IMR-90 (cell line): ENCODE results near the gene PGK1. TPM values are rescaled to one million over a fixed set of nuclear protein-coding genes. Genes with fewer than 3 reads are reported as not detected.

Experiments
- ATAC-seq: fragments of 200-7000 bp; cut with Tn5 transposase; 2 replicates; pipeline ENCODE4 v1.9.1; 2020; ENCODE audit warnings: low read depth, mild to moderate bottlenecking, moderate library complexity
- BruUV-seq: library from RNA; stranded (reverse); fragments of 400-500 nt; replicated peaks from 2 replicates; lab custom pipeline; 2021; lab: Mats Ljungman, UMichigan
- CTCF ChIA-PET: fragments of 300-600 bp; formaldehyde crosslinking; extraction: SDS; loops from one replicate; lab custom pipeline; 2021; ENCODE audit warnings: antibody characterized with exemption; lab: Yijun Ruan, JAX
- POLR2A ChIA-PET: fragments of 300-600 bp; sonication (Branson Sonifier 250); formaldehyde crosslinking; loops from one replicate; lab custom pipeline; 2022; ENCODE audit warnings: antibody characterized with exemption; ENCODE audit not compliant: unreplicated experiment; lab: Charles Lee
- DNase-seq: peaks from one replicate; pipeline ENCODE4 v3.0.0; 2013
- H2AFZ ChIP-seq: replicated peaks from 2 replicates; pipeline ENCODE3; 2013; ENCODE audit warnings: low read length, mild to moderate bottlenecking; ENCODE audit not compliant: poor library complexity
- H2AK5ac ChIP-seq: 2 replicates; pipeline ENCODE4 v1.6.1; 2013; ENCODE audit warnings: low read depth, low read length, inconsistent platforms
- H2AK9ac ChIP-seq: replicated peaks from 2 replicates; pipeline ENCODE3; 2013; ENCODE audit warnings: mild to moderate bottlenecking, low read depth, low read length, moderate library complexity; ENCODE audit not compliant: poor library complexity
- H2BK120ac ChIP-seq: 2 replicates; pipeline ENCODE4 v1.6.1; 2013; ENCODE audit warnings: low read depth, low read length, inconsistent platforms
- H2BK15ac ChIP-seq: 3 replicates; pipeline ENCODE4 v1.6.1; 2013; ENCODE audit warnings: low read depth, low read length, inconsistent platforms
- H2BK20ac ChIP-seq: 2 replicates; pipeline ENCODE4 v1.6.1; 2013; ENCODE audit warnings: low read depth, mild to moderate bottlenecking, inconsistent platforms, low read length, moderate library complexity
- H2BK5ac ChIP-seq: 2 replicates; pipeline ENCODE4 v1.6.1; 2013; ENCODE audit warnings: mild to moderate bottlenecking, low read depth, low read length, inconsistent platforms; ENCODE audit not compliant: poor library complexity, severe bottlenecking
- H3K14ac ChIP-seq: replicated peaks from 2 replicates; pipeline ENCODE4 v1.6.1; 2013; ENCODE audit warnings: low read depth, low read length, inconsistent platforms
- H3K18ac ChIP-seq: 2 replicates; pipeline ENCODE4 v1.6.1; 2013; ENCODE audit warnings: low read depth, low read length, control low read depth
- H3K23ac ChIP-seq: 2 replicates; pipeline ENCODE4 v1.6.1; 2013; ENCODE audit warnings: low read depth, low read length, inconsistent platforms
- H3K27ac ChIP-seq: 2 replicates; pipeline ENCODE4 v1.5.1; 2013; ENCODE audit warnings: mild to moderate bottlenecking, control low read depth, low read length; ENCODE audit not compliant: insufficient read depth
- H3K27me3 ChIP-seq: 2 replicates; pipeline ENCODE4 v1.6.1; 2013; ENCODE audit warnings: low read length; ENCODE audit not compliant: control insufficient read depth, insufficient read depth
- H3K36me3 ChIP-seq: 2 replicates; pipeline ENCODE4 v1.6.1; 2013; ENCODE audit warnings: low read length, mixed read lengths; ENCODE audit not compliant: control insufficient read depth, insufficient read depth
- H3K4ac ChIP-seq: 2 replicates; pipeline ENCODE4 v1.6.1; 2013; ENCODE audit warnings: low read depth, low read length, inconsistent platforms
- H3K4me1 ChIP-seq: 2 replicates; pipeline ENCODE4 v1.6.1; 2013; ENCODE audit warnings: low read length, mixed read lengths; ENCODE audit not compliant: control insufficient read depth, insufficient read depth
- H3K4me2 ChIP-seq: 2 replicates; pipeline ENCODE4 v1.6.1; 2013; ENCODE audit warnings: low read depth, mild to moderate bottlenecking, control low read depth, low read length, moderate library complexity
- H3K4me3 ChIP-seq: 2 replicates; pipeline ENCODE4 v1.5.1; 2013; ENCODE audit warnings: low read depth, mild to moderate bottlenecking, control low read depth, low read length, moderate library complexity; ENCODE audit not compliant: insufficient read depth
- H3K56ac ChIP-seq: 2 replicates; pipeline ENCODE4 v1.6.1; 2013; ENCODE audit warnings: low read length, inconsistent platforms; ENCODE audit not compliant: insufficient read depth; ENCODE audit errors: extremely low read depth
- H3K79me1 ChIP-seq, 2 experiments: 2 replicates each; pipeline ENCODE4 v1.6.1; 2013; ENCODE audit warnings: low read length in 2 of 2, inconsistent platforms in 1 of 2, low read depth in 1 of 2
- H3K9ac ChIP-seq: 2 replicates; pipeline ENCODE4 v1.6.1; 2013; ENCODE audit warnings: low read depth, low read length, control low read depth
- H3K9me1 ChIP-seq: 2 replicates; pipeline ENCODE4 v1.6.1; 2013; ENCODE audit warnings: low read length, inconsistent platforms; ENCODE audit not compliant: insufficient read depth
- H3K9me3 ChIP-seq: 2 replicates; pipeline ENCODE4 v1.6.1; 2013; ENCODE audit warnings: low read length; ENCODE audit not compliant: control insufficient read depth, insufficient read depth
- H4K20me1 ChIP-seq: 2 replicates; pipeline ENCODE4 v1.6.1; 2013; ENCODE audit warnings: low read length, inconsistent platforms; ENCODE audit not compliant: insufficient read depth
- H4K5ac ChIP-seq: 2 replicates; pipeline ENCODE4 v1.6.1; 2013; ENCODE audit warnings: mild to moderate bottlenecking, low read depth, low read length, control low read depth
- H4K8ac ChIP-seq, 2 experiments: 2 replicates each; pipeline ENCODE4 v1.6.1; 2013; ENCODE audit warnings: low read depth in 2 of 2, low read length in 2 of 2, control low read depth in 1 of 2, inconsistent platforms in 1 of 2
- H4K91ac ChIP-seq: 2 replicates; pipeline ENCODE4 v1.6.1; 2013; ENCODE audit warnings: low read depth, low read length, inconsistent platforms; ENCODE audit not compliant: insufficient read depth
- CEBPB ChIP-seq: IDR thresholded peaks from 2 replicates; pipeline ENCODE4 v1.6.1; 2012; ENCODE audit warnings: low read depth, low read length, improper control_type of control experiment
- CHD1 ChIP-seq: IDR thresholded peaks from 2 replicates; pipeline ENCODE4 v1.6.1; 2012; ENCODE audit warnings: low read depth, low read length, improper control_type of control experiment
- FOS ChIP-seq: fragments of 150-350 bp; IDR thresholded peaks from 2 replicates; pipeline ENCODE4 v1.6.1; 2016; ENCODE audit warnings: low read depth, low read length
- MAFK ChIP-seq: IDR thresholded peaks from 2 replicates; pipeline ENCODE4 v1.6.1; 2012; ENCODE audit warnings: low read depth, low read length, improper control_type of control experiment
- MAZ ChIP-seq: IDR thresholded peaks from 2 replicates; pipeline ENCODE4 v1.6.1; 2012; ENCODE audit warnings: low read depth, mild to moderate bottlenecking, low read length, improper control_type of control experiment, moderate library complexity, borderline replicate concordance
- MXI1 ChIP-seq: IDR thresholded peaks from 2 replicates; pipeline ENCODE4 v1.6.1; 2012; ENCODE audit warnings: low read depth, mild to moderate bottlenecking, low read length, moderate library complexity, borderline replicate concordance
- RAD21 ChIP-seq: IDR thresholded peaks from 2 replicates; pipeline ENCODE4 v1.6.1; 2012; ENCODE audit warnings: low read length, improper control_type of control experiment
- RFX5 ChIP-seq: IDR thresholded peaks from 2 replicates; pipeline ENCODE4 v1.8.0; 2012; ENCODE audit warnings: low read depth, mild to moderate bottlenecking, low read length, moderate library complexity
- USF2 ChIP-seq: fragments of 150-350 bp; IDR thresholded peaks from 2 replicates; pipeline ENCODE4 v1.6.1; 2017; ENCODE audit warnings: mild to moderate bottlenecking, antibody characterized with exemption, low read length, low read depth
- dilution Hi-C: fragments of 300-500 bp; cut with HindIII; formaldehyde crosslinking; loops from one replicate; pipeline ENCODE4 v1.14.3; 2018; ENCODE audit warnings: low sequenced_read_pairs; ENCODE audit not compliant: unreplicated experiment
- in situ Hi-C: fragments of 300-500 bp; cut with MboI; formaldehyde crosslinking; loops from 3 replicates; pipeline ENCODE4 v1.14.3; 2019; ENCODE audit warnings: low sequenced_read_pairs, inconsistent platforms, mixed read lengths
- intact Hi-C: fragments of 100-400 bp; cut with micrococcal nuclease; formaldehyde crosslinking; loops from 2 replicates; pipeline ENCODE4 v1.10.0; 2022
- polyA plus RNA-seq, 3 experiments: library from polyadenylated mRNA; depleted of rRNA; stranded (reverse); fragments of >200 nt; gene quantifications; 2 replicates each; pipeline ENCODE4 v1.2.3, GENCODE V29; 2012; ENCODE audit warnings: low replicate concordance in 1 of 3
- total RNA-seq: library from RNA; depleted of rRNA; stranded (reverse); fragments of >200 nt; gene quantifications from 2 replicates; pipeline ENCODE4 v1.2.3, GENCODE V29; 2012
- TF ChIP-seq, protein P1 (sequence below): conservative IDR thresholded peaks from 2 replicates; pipeline ENCODE4 v1.5.1; 2012; ENCODE audit warnings: mild to moderate bottlenecking, low read depth, low read length, improper control_type of control experiment
- TF ChIP-seq, protein P2 (sequence below): fragments of 150-350 bp; IDR thresholded peaks from 2 replicates; pipeline ENCODE4 v1.6.1; 2016; ENCODE audit warnings: low read depth, mild to moderate bottlenecking, low read length, moderate library complexity, borderline replicate concordance

The PGK1 gene
- total and polyA plus RNA-seq, 2 of the 4 experiments (the other 2 are of a cell fraction): 498 to 744 TPM

DNA sequence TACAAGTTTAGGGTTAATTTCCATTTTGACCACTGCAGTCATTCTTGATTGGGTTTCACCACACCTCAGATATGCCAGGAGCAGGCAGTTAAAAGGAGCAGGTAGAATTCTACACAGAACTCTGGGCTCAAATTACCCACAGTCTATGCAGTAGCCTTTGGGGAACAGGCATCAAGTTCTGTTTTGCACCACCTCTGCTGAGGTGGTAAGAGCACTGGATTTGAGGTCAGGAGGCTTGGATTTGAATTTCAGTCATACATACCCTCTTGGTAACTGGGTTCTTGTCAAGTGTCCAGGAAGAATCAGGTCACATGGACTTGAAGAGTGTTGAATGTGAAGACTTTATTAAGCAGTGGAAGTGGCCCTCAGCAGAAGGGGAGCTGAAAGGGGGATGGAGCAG, 40.4 kb upstream of the PGK1 start:
- H3K4ac ChIP-seq: no peak overlapping the region; the same call in 1 of the 2 replicates
- no peak overlapping the region for H2BK5ac ChIP-seq
- H3K18ac ChIP-seq: no peak overlapping the region
- dilution Hi-C loops (no loop called here), intact Hi-C loops (no loop called here), in situ Hi-C loops (no loop called here)
- ChIA-PET POLR2A (no interaction called here), CTCF (no interaction called here)
- TF ChIP-seq CHD1 (no peak), RFX5 (no peak), MAZ (no peak), USF2 (no peak), RAD21 (no peak), FOS (no peak), MAFK (no peak), MXI1 (no peak), CEBPB (no peak)
- TF ChIP-seq, protein P1, sequence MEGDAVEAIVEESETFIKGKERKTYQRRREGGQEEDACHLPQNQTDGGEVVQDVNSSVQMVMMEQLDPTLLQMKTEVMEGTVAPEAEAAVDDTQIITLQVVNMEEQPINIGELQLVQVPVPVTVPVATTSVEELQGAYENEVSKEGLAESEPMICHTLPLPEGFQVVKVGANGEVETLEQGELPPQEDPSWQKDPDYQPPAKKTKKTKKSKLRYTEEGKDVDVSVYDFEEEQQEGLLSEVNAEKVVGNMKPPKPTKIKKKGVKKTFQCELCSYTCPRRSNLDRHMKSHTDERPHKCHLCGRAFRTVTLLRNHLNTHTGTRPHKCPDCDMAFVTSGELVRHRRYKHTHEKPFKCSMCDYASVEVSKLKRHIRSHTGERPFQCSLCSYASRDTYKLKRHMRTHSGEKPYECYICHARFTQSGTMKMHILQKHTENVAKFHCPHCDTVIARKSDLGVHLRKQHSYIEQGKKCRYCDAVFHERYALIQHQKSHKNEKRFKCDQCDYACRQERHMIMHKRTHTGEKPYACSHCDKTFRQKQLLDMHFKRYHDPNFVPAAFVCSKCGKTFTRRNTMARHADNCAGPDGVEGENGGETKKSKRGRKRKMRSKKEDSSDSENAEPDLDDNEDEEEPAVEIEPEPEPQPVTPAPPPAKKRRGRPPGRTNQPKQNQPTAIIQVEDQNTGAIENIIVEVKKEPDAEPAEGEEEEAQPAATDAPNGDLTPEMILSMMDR: no peak
- TF ChIP-seq, protein P2, sequence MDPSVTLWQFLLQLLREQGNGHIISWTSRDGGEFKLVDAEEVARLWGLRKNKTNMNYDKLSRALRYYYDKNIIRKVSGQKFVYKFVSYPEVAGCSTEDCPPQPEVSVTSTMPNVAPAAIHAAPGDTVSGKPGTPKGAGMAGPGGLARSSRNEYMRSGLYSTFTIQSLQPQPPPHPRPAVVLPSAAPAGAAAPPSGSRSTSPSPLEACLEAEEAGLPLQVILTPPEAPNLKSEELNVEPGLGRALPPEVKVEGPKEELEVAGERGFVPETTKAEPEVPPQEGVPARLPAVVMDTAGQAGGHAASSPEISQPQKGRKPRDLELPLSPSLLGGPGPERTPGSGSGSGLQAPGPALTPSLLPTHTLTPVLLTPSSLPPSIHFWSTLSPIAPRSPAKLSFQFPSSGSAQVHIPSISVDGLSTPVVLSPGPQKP: no peak
- no peak overlapping the region for H2AK5ac ChIP-seq
- H3K27me3 ChIP-seq: no peaks in the 10 kb centered on the region; the same call in 1 of the 2 replicates
- DNase-seq: no peak
- H3K56ac ChIP-seq: no peak overlapping the region
- H3K27ac ChIP-seq: no peak overlapping the region
- H2AFZ ChIP-seq: no peak overlapping the region
- H3K9ac ChIP-seq: no peak overlapping the region
- no peak overlapping the region for H4K5ac ChIP-seq
- no peak overlapping the region for H4K91ac ChIP-seq
- H2AK9ac ChIP-seq: no peak overlapping the region
- no peak overlapping the region for H3K14ac ChIP-seq
- no peaks in the 10 kb centered on the region for H3K79me1 ChIP-seq
- no peaks in the 10 kb centered on the region for H3K9me1 ChIP-seq
- no peaks in the 10 kb centered on the region for H3K36me3 ChIP-seq
- H3K4me3 ChIP-seq: no peak overlapping the region
- H2BK15ac ChIP-seq: 0 out of 3 replicates have a peak overlapping the region, but pooled peaks have one; percentile 31
- BruUV-seq: no TSS peak
- H3K4me2 ChIP-seq: no peak overlapping the region
- H3K4me1 ChIP-seq: peaks cover 6% of the 10 kb centered on the region
- no peaks in the 10 kb centered on the region for H4K20me1 ChIP-seq
- H4K8ac ChIP-seq: no peak overlapping the region
- no peak overlapping the region for H3K23ac ChIP-seq
- no peak overlapping the region; the same call in 1 of the 2 replicates for H2BK120ac ChIP-seq
- peak overlapping the region; percentile 5; the same call in 1 of the 2 replicates for H2BK20ac ChIP-seq
- ATAC-seq: no peak
- no peaks in the 10 kb centered on the region for H3K9me3 ChIP-seq
